OCI-LY1 (cell line): ENCODE measurements around the gene PSAT1.

Source experiments
- H2AFZ ChIP-seq: fragments of 200-600 bp; sonication (generic), shearing (Covaris generic); 2 replicates; pipeline ENCODE4 v1.6.0; 2014; ENCODE audit warnings: antibody characterized with exemption, mild to moderate bottlenecking, low read length
- H3F3A ChIP-seq: fragments of 200-600 bp; sonication (generic), shearing (Covaris generic); 2 replicates; pipeline ENCODE4 v1.6.0; 2014; ENCODE audit warnings: mild to moderate bottlenecking, antibody characterized with exemption, low read length, moderate library complexity; ENCODE audit not compliant: insufficient read depth
- H3K27ac ChIP-seq: fragments of 200-600 bp; sonication (generic); 2 replicates; pipeline ENCODE4 v1.5.1; 2014; ENCODE audit warnings: low read length, mixed run types, mild to moderate bottlenecking, low read depth; ENCODE audit not compliant: poor library complexity, severe bottlenecking
- H3K27me3 ChIP-seq: fragments of 200-600 bp; sonication (generic); 2 replicates; pipeline ENCODE4 v1.6.0; 2014; ENCODE audit warnings: antibody characterized with exemption, mild to moderate bottlenecking, low read length, moderate library complexity; ENCODE audit not compliant: insufficient read depth
- H3K36me3 ChIP-seq: fragments of 200-600 bp; sonication (generic); 2 replicates; pipeline ENCODE4 v1.6.1; 2014; ENCODE audit warnings: mild to moderate bottlenecking, antibody characterized with exemption, low read length, moderate library complexity, mixed read lengths; ENCODE audit not compliant: insufficient read depth
- H3K4me1 ChIP-seq: fragments of 200-600 bp; sonication (generic); 2 replicates; pipeline ENCODE4 v1.5.1; 2014; ENCODE audit warnings: mild to moderate bottlenecking, low read length, moderate library complexity; ENCODE audit not compliant: insufficient read depth, severe bottlenecking
- H3K4me2 ChIP-seq: fragments of 200-600 bp; sonication (generic), shearing (Covaris generic); 2 replicates; pipeline ENCODE4 v1.6.1; 2014; ENCODE audit warnings: low read length
- H3K4me3 ChIP-seq: fragments of 200-600 bp; sonication (generic); 2 replicates; pipeline ENCODE4 v1.5.1; 2014; ENCODE audit warnings: low read length, low read depth, mild to moderate bottlenecking, mixed read lengths; ENCODE audit not compliant: poor library complexity, severe bottlenecking
- H3K79me2 ChIP-seq: fragments of 200-600 bp; shearing (Covaris generic); 2 replicates; pipeline ENCODE4 v1.6.1; 2016; ENCODE audit warnings: mixed run types, low read length, mixed read lengths; ENCODE audit not compliant: insufficient read depth
- H3K9ac ChIP-seq: fragments of 200-600 bp; sonication (generic), shearing (Covaris generic); 2 replicates; pipeline ENCODE4 v1.6.1; 2014; ENCODE audit warnings: mild to moderate bottlenecking, low read length, mixed read lengths
- H3K9me2 ChIP-seq: fragments of 200-600 bp; sonication (generic), shearing (Covaris generic); 2 replicates; pipeline ENCODE4 v1.6.1; 2014; ENCODE audit warnings: low read depth, mild to moderate bottlenecking, low read length, mixed read lengths
- H3K9me3 ChIP-seq: fragments of 200-600 bp; shearing (Covaris generic); 2 replicates; pipeline ENCODE4 v1.6.1; 2014; ENCODE audit warnings: low read length, mixed read lengths
- H4K20me1 ChIP-seq: fragments of 200-600 bp; sonication (generic), shearing (Covaris generic); 2 replicates; pipeline ENCODE4 v1.6.0; 2016; ENCODE audit warnings: mild to moderate bottlenecking, low read length; ENCODE audit not compliant: insufficient read depth
- CTCF ChIP-seq: fragments of 200-600 bp; sonication (generic), shearing (Covaris generic); IDR thresholded peaks from 2 replicates; pipeline ENCODE4 v1.5.1; 2017; ENCODE audit warnings: mild to moderate bottlenecking, antibody characterized with exemption, low read length, moderate library complexity, mixed read lengths
- EZH2 ChIP-seq: fragments of 200-600 bp; sonication (generic), shearing (Covaris generic); IDR thresholded peaks from 2 replicates; pipeline ENCODE4 v1.8.0; 2017; ENCODE audit warnings: borderline replicate concordance, mixed run types, mild to moderate bottlenecking, antibody characterized with exemption, low read length, moderate library complexity, mixed read lengths

Gene PSAT1

GRCh38 chr9:78262655-78263054, 34.3 kb upstream of the PSAT1 start:
- peaks cover 41% of the 10 kb centered on the region for H3K36me3 ChIP-seq
- H3K79me2 ChIP-seq: no peaks in the 10 kb centered on the region
- no peak overlapping the region for H3K27ac ChIP-seq
- H2AFZ ChIP-seq: no peak overlapping the region
- H3F3A ChIP-seq: no peaks in the 10 kb centered on the region
- H3K4me1 ChIP-seq: no peaks in the 10 kb centered on the region
- no peaks in the 10 kb centered on the region for H4K20me1 ChIP-seq
- TF ChIP-seq EZH2: no peak
- no peaks in the 10 kb centered on the region for H3K9me3 ChIP-seq
- no peak overlapping the region for H3K9ac ChIP-seq
- no peak overlapping the region for H3K4me2 ChIP-seq
- H3K27me3 ChIP-seq: no peaks in the 10 kb centered on the region
- no peaks in the 10 kb centered on the region for H3K9me2 ChIP-seq
- no peak overlapping the region for H3K4me3 ChIP-seq

GRCh38 chr9:78267889-78268288, 29.0 kb upstream of the PSAT1 start:
- Histone ChIP-seq H4K20me1 (no peaks in the 10 kb centered on the region), H3K9me3 (no peaks in the 10 kb centered on the region), H3K4me2 (no peak overlapping the region), H3K27me3 (no peaks in the 10 kb centered on the region), H3K4me3 (no peak overlapping the region), H2AFZ (no peak overlapping the region), H3K27ac (no peak overlapping the region), H3F3A (no peaks in the 10 kb centered on the region), H3K9me2 (no peaks in the 10 kb centered on the region), H3K79me2 (no peaks in the 10 kb centered on the region), H3K4me1 (no peaks in the 10 kb centered on the region), H3K9ac (no peak overlapping the region), H3K36me3 (peaks cover 70% of the 10 kb centered on the region)
- no peak for TF ChIP-seq EZH2
- no peak for TF ChIP-seq CTCF

- Histone ChIP-seq H3K9ac (no peak overlapping the region), H3K27me3 (no peaks in the 10 kb centered on the region), H3K4me1 (no peaks in the 10 kb centered on the region), H2AFZ (no peak overlapping the region), H3K4me2 (no peak overlapping the region), H4K20me1 (no peaks in the 10 kb centered on the region), H3K4me3 (no peak overlapping the region), H3K36me3 (peaks cover 62% of the 10 kb centered on the region), H3F3A (no peaks in the 10 kb centered on the region), H3K9me3 (no peaks in the 10 kb centered on the region), H3K9me2 (no peaks in the 10 kb centered on the region), H3K27ac (no peak overlapping the region), H3K79me2 (no peaks in the 10 kb centered on the region)
- TF ChIP-seq CTCF: no peak
- TF ChIP-seq EZH2: no peak
These were observed 27.1 kb upstream of the PSAT1 start for GRCh38 chr9:78269784-78270183.

GRCh38 chr9:78272307-78272706, 24.6 kb upstream of the PSAT1 start:
- Histone ChIP-seq H4K20me1 (no peaks in the 10 kb centered on the region), H3F3A (no peaks in the 10 kb centered on the region), H3K9ac (no peak overlapping the region), H3K4me2 (no peak overlapping the region), H3K79me2 (no peaks in the 10 kb centered on the region), H3K9me2 (no peaks in the 10 kb centered on the region), H2AFZ (no peak overlapping the region), H3K4me1 (no peaks in the 10 kb centered on the region), H3K36me3 (peaks cover 38% of the 10 kb centered on the region), H3K27ac (no peak overlapping the region), H3K4me3 (no peak overlapping the region), H3K27me3 (no peaks in the 10 kb centered on the region), H3K9me3 (no peaks in the 10 kb centered on the region)
- TF ChIP-seq CTCF: no peak
- TF ChIP-seq EZH2: no peak
